Vagina (tissue), 2 donors: ENCODE measurements around the gene RPUSD1.

ENCODE experiments used
- POLR2A ChIP-seq, 2 donors: fragments of 450-650 bp; IDR thresholded peaks; one replicate each; pipeline ENCODE4 v1.6.1; 2017; ENCODE audit warnings: antibody characterized with exemption in 2 of 2, mild to moderate bottlenecking in 2 of 2, moderate library complexity in 2 of 2
- POLR2AphosphoS5 ChIP-seq, 2 donors: sonication (generic); formaldehyde crosslinking; IDR thresholded peaks; one replicate each; pipeline ENCODE4 v1.9.0; 2017; ENCODE audit warnings: antibody characterized with exemption in 2 of 2, mild to moderate bottlenecking in 2 of 2, low read depth in 1 of 2; ENCODE audit not compliant: insufficient read depth in 1 of 2
- TF ChIP-seq, protein P1 (sequence below), 3 experiments: fragments of 450-650 bp in 2 of 3; fragments of 200-600 bp in 1 of 3; sonication (generic) in 1 of 3; IDR thresholded peaks; one replicate each; pipeline ENCODE4 v1.5.1; 2017 to 2019; ENCODE audit warnings: antibody characterized with exemption in 3 of 3, mild to moderate bottlenecking in 2 of 3, moderate library complexity in 2 of 3

DNA sequence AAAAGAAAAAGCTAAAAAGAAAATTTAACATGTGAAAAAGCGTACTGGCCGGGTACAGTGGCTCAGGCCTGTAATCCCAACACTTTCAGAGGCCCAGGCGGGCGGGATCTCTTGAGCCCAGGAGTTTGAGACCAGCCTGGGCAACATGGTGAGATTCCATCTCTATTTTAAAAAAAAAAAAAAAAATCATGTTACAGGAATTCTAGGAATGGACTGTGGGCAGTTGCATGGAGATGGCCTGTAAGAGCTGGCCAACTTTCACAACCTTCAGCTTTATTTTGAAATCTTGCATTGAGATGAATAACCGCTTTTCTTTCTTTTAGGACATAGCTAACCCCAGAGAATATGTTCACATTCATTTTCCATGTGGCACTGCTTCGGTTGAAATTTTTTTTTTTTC, 39.2 kb downstream of the RPUSD1 start:
- TF ChIP-seq, protein P1, sequence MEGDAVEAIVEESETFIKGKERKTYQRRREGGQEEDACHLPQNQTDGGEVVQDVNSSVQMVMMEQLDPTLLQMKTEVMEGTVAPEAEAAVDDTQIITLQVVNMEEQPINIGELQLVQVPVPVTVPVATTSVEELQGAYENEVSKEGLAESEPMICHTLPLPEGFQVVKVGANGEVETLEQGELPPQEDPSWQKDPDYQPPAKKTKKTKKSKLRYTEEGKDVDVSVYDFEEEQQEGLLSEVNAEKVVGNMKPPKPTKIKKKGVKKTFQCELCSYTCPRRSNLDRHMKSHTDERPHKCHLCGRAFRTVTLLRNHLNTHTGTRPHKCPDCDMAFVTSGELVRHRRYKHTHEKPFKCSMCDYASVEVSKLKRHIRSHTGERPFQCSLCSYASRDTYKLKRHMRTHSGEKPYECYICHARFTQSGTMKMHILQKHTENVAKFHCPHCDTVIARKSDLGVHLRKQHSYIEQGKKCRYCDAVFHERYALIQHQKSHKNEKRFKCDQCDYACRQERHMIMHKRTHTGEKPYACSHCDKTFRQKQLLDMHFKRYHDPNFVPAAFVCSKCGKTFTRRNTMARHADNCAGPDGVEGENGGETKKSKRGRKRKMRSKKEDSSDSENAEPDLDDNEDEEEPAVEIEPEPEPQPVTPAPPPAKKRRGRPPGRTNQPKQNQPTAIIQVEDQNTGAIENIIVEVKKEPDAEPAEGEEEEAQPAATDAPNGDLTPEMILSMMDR (IDR thresholded peaks at IDR 0.05) = no peak
- no peak for TF ChIP-seq POLR2A (IDR thresholded peaks at IDR 0.05)
- TF ChIP-seq POLR2AphosphoS5 (IDR thresholded peaks at IDR 0.05; ENCODE audit: insufficient read depth in 1 of 2, low read depth in 1 of 2) = no peak
